Vagina (tissue), 2 donors: ENCODE data around the gene THRA. TPM values are rescaled to one million over a fixed set of nuclear protein-coding genes. Genes with fewer than 3 reads are reported as not detected.

Experiments
- DNase-seq, 2 donors: peaks; one replicate each; pipeline ENCODE4 v3.0.0-alpha.2; 2017; ENCODE audit errors: extremely low spot score in 2 of 2
- H3K27ac ChIP-seq: fragments of 200-600 bp; sonication (generic); one replicate; pipeline ENCODE4 v1.5.1; 2019
- H3K27me3 ChIP-seq: fragments of 200-600 bp; sonication (generic); one replicate; pipeline ENCODE4 v1.5.1; 2019
- H3K36me3 ChIP-seq, 2 donors: fragments of 200-600 bp; sonication (generic); one replicate each; pipeline ENCODE4 v1.5.1; 2017 to 2019
- H3K4me1 ChIP-seq: fragments of 200-600 bp; sonication (generic); one replicate; pipeline ENCODE4 v1.5.1; 2019
- H3K4me3 ChIP-seq, 2 donors: fragments of 200-600 bp; sonication (generic); 1 replicate in 1 of 2; 2 replicates in 1 of 2; pipeline ENCODE4 v1.5.1; 2016 to 2019
- H3K9me3 ChIP-seq: fragments of 200-600 bp; sonication (generic); one replicate; pipeline ENCODE4 v1.5.1; 2019
- CTCF ChIP-seq, 3 experiments: fragments of 450-650 bp in 2 of 3; fragments of 200-600 bp in 1 of 3; sonication (generic) in 1 of 3; IDR thresholded peaks; one replicate each; pipeline ENCODE4 v1.5.1; 2017 to 2019; ENCODE audit warnings: antibody characterized with exemption in 3 of 3, mild to moderate bottlenecking in 2 of 3, moderate library complexity in 2 of 3
- POLR2A ChIP-seq, 2 donors: fragments of 450-650 bp; IDR thresholded peaks; one replicate each; pipeline ENCODE4 v1.6.1; 2017; ENCODE audit warnings: antibody characterized with exemption in 2 of 2, mild to moderate bottlenecking in 2 of 2, moderate library complexity in 2 of 2
- POLR2AphosphoS5 ChIP-seq, 2 donors: sonication (generic); formaldehyde crosslinking; IDR thresholded peaks; one replicate each; pipeline ENCODE4 v1.9.0; 2017; ENCODE audit warnings: antibody characterized with exemption in 2 of 2, mild to moderate bottlenecking in 2 of 2, low read depth in 1 of 2; ENCODE audit not compliant: insufficient read depth in 1 of 2
- intact Hi-C: fragments of 100-400 bp; cut with DNase I; formaldehyde crosslinking; loops from one replicate; pipeline ENCODE4 v1.15.1; 2023
- total RNA-seq: library from RNA; depleted of rRNA; stranded (reverse); fragments of >200 nt; gene quantifications from one replicate; pipeline ENCODE4 v1.2.3, GENCODE V29; 2016

The THRA gene
- total RNA-seq, 1 donor from 2014 or later, result 40.3 TPM

- Histone ChIP-seq H3K4me1 (peaks cover 32% of the 10 kb centered on the region), H3K27ac (no peak overlapping the region), H3K27me3 (no peaks in the 10 kb centered on the region), H3K4me3 (no peak overlapping the region), H3K9me3 (no peaks in the 10 kb centered on the region), H3K36me3 (peaks cover 0 to 69% of the 10 kb centered on the region in 2 donors)
- TF ChIP-seq POLR2A (IDR thresholded peaks at IDR 0.05), result no peak
- TF ChIP-seq CTCF (IDR thresholded peaks at IDR 0.05), result no peak
- no peak for TF ChIP-seq POLR2AphosphoS5 (IDR thresholded peaks at IDR 0.05; ENCODE audit: insufficient read depth in 1 of 2, low read depth in 1 of 2)
- intact Hi-C loops, result loop anchor here (2.0 kb wide), 1 partner anchor 25 kb away; the partner anchor contains the start of gene THRA
- DNase-seq, result no peak
Observed at GRCh38 chr17:40087903-40088718, 25.3 kb downstream of the THRA start.

- Histone ChIP-seq H3K4me1 (peaks cover 44% of the 10 kb centered on the region), H3K9me3 (no peaks in the 10 kb centered on the region), H3K4me3 (no peak overlapping the region), H3K27ac (peak overlapping the region; percentile 98), H3K27me3 (no peaks in the 10 kb centered on the region), H3K36me3 (peaks cover 0 to 69% of the 10 kb centered on the region in 2 donors)
- DNase-seq, result no peak
- intact Hi-C loops, result no loop called here
- TF ChIP-seq CTCF (IDR thresholded peaks at IDR 0.05) (no peak), POLR2A (IDR thresholded peaks at IDR 0.05) (no peak), POLR2AphosphoS5 (IDR thresholded peaks at IDR 0.05; ENCODE audit: insufficient read depth in 1 of 2, low read depth in 1 of 2) (peak in 1 of 2 donors; percentile 29)
Observed at GRCh38 chr17:40089077-40089895, 26.5 kb downstream of the THRA start.

- H3K36me3 ChIP-seq, result peaks cover 0 to 69% of the 10 kb centered on the region in 2 donors
- peaks cover 56% of the 10 kb centered on the region for H3K4me1 ChIP-seq
- no peaks in the 10 kb centered on the region for H3K9me3 ChIP-seq
- intact Hi-C loops, result no loop called here
- peak overlapping the region; percentile 98 for H3K27ac ChIP-seq
- DNase-seq, result no peak
- no peak for TF ChIP-seq POLR2A (IDR thresholded peaks at IDR 0.05)
- TF ChIP-seq CTCF (IDR thresholded peaks at IDR 0.05), result no peak
- no peak for TF ChIP-seq POLR2AphosphoS5 (IDR thresholded peaks at IDR 0.05; ENCODE audit: insufficient read depth in 1 of 2, low read depth in 1 of 2)
- H3K4me3 ChIP-seq, result no peak overlapping the region
- H3K27me3 ChIP-seq, result no peaks in the 10 kb centered on the region
Observed at GRCh38 chr17:40090237-40091119, 27.7 kb downstream of the THRA start.

DNA sequence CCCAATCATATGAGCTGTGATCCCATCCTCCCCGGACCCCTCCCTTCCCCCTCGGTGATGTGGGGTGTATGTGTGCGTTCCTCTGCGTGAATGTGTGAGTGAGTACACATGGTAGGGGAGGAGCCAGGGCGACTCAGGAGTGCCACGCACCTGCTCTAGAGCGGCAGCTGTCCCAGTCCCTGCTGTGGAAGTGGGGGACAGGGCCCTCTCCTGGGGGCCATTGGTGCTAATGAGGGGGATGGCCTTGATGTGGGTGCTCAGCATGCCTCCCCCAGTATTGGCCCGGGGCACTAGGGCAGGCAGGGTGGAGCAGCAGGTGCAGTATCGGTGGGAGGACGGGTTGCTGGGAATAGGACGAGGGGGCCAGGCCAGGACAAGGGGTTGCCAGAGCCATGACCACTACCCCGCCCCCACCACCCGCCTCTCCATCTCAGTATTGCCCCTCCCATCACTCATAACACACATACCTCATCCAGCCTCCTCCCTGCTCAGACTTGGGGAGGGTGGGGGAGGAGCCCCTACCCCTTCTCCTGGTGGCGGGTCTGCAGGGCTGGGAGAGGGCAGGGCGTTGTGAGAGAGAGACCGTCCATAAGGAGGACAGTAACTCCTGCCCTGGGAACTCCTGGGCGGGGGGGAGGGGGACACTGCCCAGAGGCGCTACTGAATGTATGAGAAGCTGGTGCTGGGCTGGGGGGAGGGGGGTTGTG is 29.1 kb downstream of the THRA start:
- intact Hi-C loops, result no loop called here
- H3K36me3 ChIP-seq, result peaks cover 0 to 69% of the 10 kb centered on the region in 2 donors
- peak overlapping the region; percentile 98 for H3K27ac ChIP-seq
- H3K4me3 ChIP-seq, result no peak overlapping the region
- H3K9me3 ChIP-seq, result no peaks in the 10 kb centered on the region
- TF ChIP-seq POLR2AphosphoS5 (IDR thresholded peaks at IDR 0.05; ENCODE audit: insufficient read depth in 1 of 2, low read depth in 1 of 2) (peak in 1 of 2 donors; percentile 41), POLR2A (IDR thresholded peaks at IDR 0.05) (no peak)
- H3K4me1 ChIP-seq, result peaks cover 69% of the 10 kb centered on the region
- H3K27me3 ChIP-seq, result no peaks in the 10 kb centered on the region
- DNase-seq, result no peak
